ENCODE results near the gene NAA38.
"Not testable (repeated sequence)": the region's sequence is repeated elsewhere in the genome, so short reads cannot be mapped to it uniquely, and the experiment has no call there.

Gene NAA38

GRCh38 chr17:7818746-7819645 is 38.4 kb downstream of the NAA38 start:
- DNase-seq = no peak

GRCh38 chr17:7818026-7818425 is 39.3 kb downstream of the NAA38 start:
- DNase-seq = no peak

- no peak for DNase-seq
Observed at GRCh38 chr17:7817643-7817964, 39.8 kb downstream of the NAA38 start.

GRCh38 chr17:7816926-7817642 is 40.3 kb downstream of the NAA38 start:
- DNase-seq = no peak

- no peak for DNase-seq
Observed at GRCh38 chr17:7814969-7815368, 42.4 kb downstream of the NAA38 start.

- DNase-seq = no peak
Observed at GRCh38 chr17:7811251-7811650, 46.1 kb downstream of the NAA38 start.

- not testable (repeated sequence) for DNase-seq
Observed at GRCh38 chr17:7809791-7810343, 47.5 kb downstream of the NAA38 start.

GRCh38 chr17:7809086-7809790 is 48.1 kb downstream of the NAA38 start:
- DNase-seq = no peak

GRCh38 chr17:7807206-7807605 is 50.2 kb downstream of the NAA38 start:
- DNase-seq = no peak
